ENCODE data around the gene COPE. TPM values are rescaled to one million over a fixed set of nuclear protein-coding genes. Genes with fewer than 3 reads are reported as not detected.

COPE gene
- total RNA-seq, 1 experiment from 2014 or later, result 452 TPM

DNA sequence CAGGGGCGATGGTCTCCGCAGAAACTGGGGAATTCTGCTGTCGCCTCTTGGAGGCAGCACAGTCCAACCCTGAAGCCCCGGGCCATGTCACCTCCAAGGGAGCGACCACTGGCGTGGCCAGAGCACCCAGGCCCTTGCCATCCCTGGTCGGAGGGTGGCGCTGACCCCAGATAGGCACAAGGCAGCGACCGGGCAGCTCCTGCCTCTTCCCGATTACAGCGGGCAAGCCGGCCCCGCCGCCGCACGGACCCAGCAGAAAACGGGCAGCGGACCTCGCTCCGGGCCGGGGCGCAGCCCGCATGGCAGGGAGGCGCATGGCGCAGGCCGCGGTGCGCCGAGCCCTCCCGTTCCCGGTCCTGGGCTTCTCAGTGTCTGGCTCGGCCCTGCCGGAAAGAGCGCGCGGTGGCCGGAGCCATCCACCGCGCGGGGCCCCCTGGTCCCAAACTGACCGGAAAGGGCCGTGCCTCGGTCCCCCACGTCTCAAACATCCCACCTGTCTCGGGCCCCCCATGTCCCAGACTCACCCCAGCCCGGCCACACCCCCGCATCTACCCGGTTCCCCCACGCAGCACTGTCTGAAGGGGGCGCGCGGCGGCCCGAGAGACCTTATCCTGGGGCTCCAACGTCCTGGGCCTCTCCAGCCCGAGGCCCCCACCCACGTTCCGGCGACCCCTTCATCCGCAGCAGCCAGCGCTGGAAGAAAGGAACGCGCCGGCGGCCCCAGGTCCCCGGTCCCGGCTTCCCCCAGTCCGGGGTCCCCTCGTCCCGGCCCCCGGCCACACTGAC is 24.0 kb downstream of the COPE start:
- DNase-seq (ENCODE audit: low spot score), result no peak

- no peak for DNase-seq (ENCODE audit: low spot score)
These were observed 24.7 kb downstream of the COPE start for GRCh38 chr19:18894254-18895037.

DNA sequence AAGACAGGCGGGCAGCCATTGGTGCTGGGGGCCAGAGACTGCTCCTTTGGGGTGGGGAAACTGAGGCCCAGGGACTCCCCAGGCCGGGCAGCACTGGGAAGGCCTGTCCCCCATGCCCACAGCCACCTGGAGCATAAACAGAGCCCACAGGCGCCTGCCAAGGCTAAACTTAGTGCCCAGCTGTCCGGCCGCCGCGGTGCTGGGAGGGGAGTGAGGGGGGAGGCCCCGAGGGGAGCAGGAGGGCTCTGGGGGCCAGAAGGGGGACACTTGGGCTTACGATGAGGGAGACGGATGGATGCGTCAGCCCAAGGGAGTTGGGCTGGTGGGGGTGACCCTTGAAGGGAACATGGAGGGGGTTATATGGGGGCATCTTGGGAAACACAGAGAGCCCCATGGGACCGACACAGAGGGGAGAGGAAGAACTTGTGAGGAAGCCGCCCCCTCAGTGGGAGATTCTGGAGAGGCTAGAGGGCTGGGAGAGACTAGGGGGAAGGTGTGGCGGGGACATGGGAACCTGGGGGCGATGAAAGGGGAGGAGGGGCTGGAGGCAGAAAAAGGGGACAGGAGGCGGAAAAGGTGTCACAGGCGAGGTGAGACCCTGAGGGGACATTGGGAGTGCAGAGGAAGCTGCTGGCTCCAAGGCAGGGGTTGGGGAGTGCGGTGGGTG is 25.5 kb downstream of the COPE start:
- DNase-seq (ENCODE audit: low spot score), result no peak

- DNase-seq (ENCODE audit: low spot score), result no peak
These were observed 29.0 kb downstream of the COPE start for GRCh38 chr19:18889949-18890745.

- no peak for DNase-seq (ENCODE audit: low spot score)
These were observed 32.2 kb downstream of the COPE start for GRCh38 chr19:18886972-18887371.

DNA sequence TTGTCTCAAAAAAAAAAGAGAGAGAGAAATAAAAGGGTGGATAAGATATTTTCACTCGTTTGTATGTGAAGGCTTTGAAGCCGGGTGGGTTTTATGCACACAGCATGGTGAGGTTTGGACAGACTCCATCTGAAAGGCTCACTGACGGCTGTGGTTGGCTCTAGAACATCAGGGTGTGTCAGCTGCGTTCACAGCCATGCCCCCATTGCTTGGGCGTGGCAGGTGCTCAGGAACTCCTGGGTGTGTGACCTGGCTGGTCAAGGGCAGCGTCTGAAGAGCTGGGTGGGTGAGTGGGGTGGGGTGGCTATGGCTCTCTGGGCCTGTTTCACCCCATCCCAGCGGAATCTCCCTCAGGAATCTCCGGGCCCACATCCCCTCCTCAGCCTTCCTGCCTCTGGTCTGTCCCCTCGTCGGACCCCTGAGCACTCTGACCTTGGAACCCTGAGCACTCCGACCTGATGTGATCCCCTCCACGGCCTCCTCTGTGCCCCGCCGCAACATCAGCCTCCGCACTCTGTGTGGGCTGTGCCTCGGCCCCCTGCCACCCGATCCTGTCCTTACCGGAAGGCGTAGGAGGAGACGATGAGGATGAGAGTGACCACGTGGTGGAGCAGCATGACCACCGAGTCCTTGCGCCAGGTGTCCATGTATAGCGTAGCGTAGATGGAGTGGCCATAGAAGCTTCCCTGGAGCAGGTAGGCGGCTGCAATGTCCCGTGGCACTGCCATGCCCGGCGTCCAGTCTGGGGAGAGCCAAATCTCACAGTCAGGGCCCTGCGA is 35.5 kb downstream of the COPE start:
- no peak for DNase-seq (ENCODE audit: low spot score)

DNA sequence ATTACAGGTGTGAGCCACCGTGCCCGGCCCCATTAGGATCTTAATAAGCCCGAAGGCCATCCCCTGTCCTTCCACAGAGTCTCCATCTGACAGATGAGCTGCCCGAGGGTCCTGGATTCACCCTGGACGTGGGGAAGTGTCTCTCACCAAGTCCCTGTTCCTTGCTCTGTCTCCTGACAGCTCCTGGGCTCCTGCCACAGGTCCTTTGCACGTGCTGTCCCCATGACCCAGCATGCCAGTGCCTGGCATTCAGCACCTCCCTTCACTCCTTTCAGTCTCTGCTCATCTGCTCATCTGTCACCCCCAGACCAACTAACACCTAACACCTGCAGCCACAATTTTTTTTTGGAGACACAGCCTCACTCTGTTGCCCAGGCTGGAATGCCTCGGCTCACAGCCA is 37.7 kb downstream of the COPE start:
- DNase-seq (ENCODE audit: low spot score), result no peak

- peak; percentile 27 for DNase-seq (ENCODE audit: low spot score)
These were observed 39.4 kb downstream of the COPE start for GRCh38 chr19:18879579-18880373.

DNA sequence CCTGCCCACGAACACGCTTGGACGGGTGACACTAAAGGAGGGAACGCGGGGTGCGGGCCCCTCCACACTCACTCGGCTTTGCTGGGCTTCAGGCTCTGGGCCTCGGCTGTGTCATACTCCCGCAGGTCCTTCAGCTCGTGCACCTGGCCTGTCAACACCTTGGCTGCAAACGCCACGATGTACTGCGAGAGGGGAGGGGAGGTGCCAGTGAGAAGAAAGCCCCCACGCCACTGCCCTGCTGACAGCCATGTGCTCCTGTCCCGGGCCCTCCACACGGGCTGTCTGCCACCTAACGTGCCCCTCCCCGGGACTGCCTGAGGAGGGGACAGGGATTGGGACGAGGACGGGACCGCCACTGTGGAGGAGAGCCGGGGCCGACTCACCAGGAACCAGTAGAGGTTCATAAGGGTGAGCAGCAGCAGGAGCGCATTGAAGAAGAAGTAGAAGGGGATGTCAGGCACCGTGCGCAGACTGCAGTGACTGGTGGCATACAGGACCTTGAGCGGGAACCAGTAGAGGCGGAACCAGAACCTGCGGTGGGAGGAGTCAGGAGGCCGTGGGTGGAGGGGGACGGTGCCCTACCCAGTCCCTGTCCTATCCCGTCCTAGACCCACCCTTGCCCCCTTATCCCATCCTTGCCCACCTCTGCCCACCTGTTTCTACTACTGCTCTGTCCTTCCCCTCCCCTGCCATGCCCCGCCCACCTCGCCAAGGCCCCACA is 40.2 kb downstream of the COPE start:
- no peak for DNase-seq (ENCODE audit: low spot score)

GRCh38 chr19:18878058-18878797 is 41.0 kb downstream of the COPE start:
- DNase-seq (ENCODE audit: low spot score), result no peak

- no peak for DNase-seq (ENCODE audit: low spot score)
These were observed 42.3 kb downstream of the COPE start for GRCh38 chr19:18876865-18877264.

DNA sequence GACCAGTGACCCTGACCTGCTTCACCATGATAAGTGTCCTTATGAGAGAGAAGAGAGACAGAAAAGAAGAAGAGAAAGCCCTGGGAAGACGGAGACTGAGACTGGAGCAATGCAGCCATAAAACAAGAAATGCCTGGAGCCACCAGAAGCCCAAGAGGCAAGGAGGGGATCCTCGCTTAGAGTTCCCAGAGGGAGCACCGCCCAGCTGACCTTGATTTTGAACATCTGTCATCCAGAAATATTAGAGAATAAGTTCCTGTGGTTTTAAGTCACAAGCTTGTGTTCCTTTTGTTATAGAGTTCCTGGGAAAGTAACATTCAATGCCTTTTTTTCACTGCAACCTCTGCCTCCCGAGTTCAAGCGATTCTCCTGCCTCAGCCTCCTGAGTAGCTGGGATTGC is 43.5 kb downstream of the COPE start:
- DNase-seq (ENCODE audit: low spot score), result no peak

DNA sequence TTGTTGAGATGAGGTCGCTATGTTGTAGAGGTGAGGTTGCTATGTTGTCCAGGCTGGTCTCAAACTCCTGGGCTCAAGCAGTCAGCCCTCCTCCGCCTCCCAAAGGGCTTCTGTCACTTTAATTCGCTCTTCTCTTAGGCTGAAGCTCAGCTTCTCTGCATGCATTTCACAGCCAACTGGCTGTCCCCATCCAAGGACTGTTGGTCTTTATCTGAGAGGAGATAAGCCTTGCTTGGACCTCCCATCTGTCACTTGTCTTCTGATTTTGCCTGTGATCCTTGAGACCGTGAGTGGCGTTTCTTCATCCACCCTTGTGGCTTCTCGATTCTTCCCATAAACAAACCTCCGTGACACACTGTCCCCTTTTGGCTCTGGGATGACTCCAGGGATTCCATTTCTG is 47.6 kb downstream of the COPE start:
- no peak for DNase-seq (ENCODE audit: low spot score)

DNA sequence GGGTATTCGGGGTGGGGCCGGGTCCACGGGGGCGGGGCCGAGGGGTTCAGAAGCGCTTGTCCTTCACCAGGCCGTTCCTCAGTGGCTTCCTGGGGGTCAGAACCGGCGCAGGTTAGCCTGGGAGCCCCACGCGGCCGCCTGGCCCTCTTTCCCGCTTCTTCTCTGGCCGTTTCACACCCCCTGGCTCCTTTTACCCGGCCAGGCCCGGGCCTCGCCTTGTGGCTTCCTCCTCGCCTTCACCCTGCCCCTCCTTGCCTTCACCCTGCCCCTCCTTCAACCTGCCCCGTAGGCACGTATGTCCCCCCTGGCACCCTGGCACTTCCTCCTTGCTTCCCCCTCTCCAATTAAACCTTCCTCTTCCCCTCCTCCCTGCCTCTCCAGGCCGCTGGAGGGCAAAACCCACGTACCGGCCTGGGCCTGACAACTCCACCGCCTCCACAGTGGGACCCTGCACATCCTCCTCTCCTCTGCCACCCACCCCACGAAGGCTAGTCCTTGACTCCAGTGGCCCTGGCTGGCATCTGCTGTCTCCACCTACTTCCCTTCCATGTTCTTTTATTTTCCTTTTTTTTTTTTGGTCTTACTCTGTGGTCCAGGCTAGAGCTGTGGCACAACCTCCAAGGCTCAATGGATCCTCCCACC is 48.5 kb downstream of the COPE start:
- DNase-seq (ENCODE audit: low spot score), result no peak

GRCh38 chr19:18869781-18870530 is 49.2 kb downstream of the COPE start:
- DNase-seq (ENCODE audit: low spot score), result no peak

GRCh38 chr19:18869023-18869618 is 50.1 kb downstream of the COPE start:
- DNase-seq (ENCODE audit: low spot score), result no peak

DNA sequence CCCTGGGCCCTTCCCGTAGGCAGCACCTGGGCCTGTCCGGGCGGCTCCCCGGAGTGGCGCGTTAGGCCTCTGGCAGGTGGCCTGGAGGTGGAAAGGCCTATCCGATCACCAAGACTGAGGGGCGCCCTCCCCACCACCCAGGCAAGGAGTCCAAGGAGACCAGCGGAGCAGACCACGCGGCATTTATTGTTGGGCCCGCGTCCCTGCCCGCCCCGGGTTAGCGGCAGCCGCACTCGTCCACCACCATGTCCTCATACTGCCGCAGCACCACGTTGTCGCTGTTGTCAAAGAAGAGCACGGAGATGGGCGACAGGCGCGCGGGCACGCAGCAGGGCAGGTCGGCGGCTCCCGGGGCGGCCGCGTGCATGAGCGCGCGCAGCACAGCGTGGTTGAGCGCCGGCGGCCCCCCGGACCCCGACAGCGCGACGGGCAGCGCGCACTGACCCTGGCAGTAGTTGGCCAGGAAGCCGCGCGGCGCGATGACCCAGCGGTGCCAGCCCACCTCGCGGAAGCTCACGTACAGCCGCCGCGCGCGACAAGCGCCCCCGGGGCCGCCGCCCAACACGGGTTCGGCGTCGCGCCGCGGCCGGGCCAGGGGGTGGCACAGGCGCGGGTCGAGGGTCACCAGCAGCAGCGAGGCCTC is 50.7 kb downstream of the COPE start:
- DNase-seq (ENCODE audit: low spot score), result no peak
